Renal cortex interstitium (tissue), 15 donors: ENCODE results near the gene TBC1D4. TPM values are rescaled to one million over a fixed set of nuclear protein-coding genes. Genes with fewer than 3 reads are reported as not detected.

Experiments used
- DNase-seq, 11 donors: peaks; one replicate each; pipeline ENCODE4 v3.0.0-alpha.2; 2013; ENCODE audit warnings: low read depth in 9 of 11, low spot score in 4 of 11; ENCODE audit errors: extremely low read depth in 1 of 11
- long read RNA-seq, 16 experiments: transcript quantifications; one replicate each; lab custom pipeline, GENCODE V29; 2026
- polyA plus RNA-seq, 3 donors: library from polyadenylated mRNA; unstranded; fragments of 120-200 nt; gene quantifications; one replicate each; pipeline ENCODE4 v1.2.1, GENCODE V29; 2013; ENCODE audit not compliant: insufficient read length in 3 of 3

TBC1D4 gene
- polyA plus RNA-seq = 10 to 100 TPM; 45.6 to 59.9 (median 47.5) TPM
- long read RNA-seq, donor 1, full-length matches to known transcripts = 1 of 7 reads
- long read RNA-seq, donor 1, partial matches to known transcripts = 6 of 7 reads
- long read RNA-seq, donor 1, other reads (novel, unspliced or antisense) = 0 of 7 reads
- long read RNA-seq, donor 2, partial matches to known transcripts = 5 of 5 reads
- long read RNA-seq, donor 2, other reads (novel, unspliced or antisense) = 0 of 5 reads
- long read RNA-seq, donor 3, full-length matches to known transcripts = 1 of 18 reads
- long read RNA-seq, donor 3, partial matches to known transcripts = 17 of 18 reads
- long read RNA-seq, donor 3, other reads (novel, unspliced or antisense) = 0 of 18 reads
- long read RNA-seq, donor 4 = 0 reads
- long read RNA-seq, donor 5 = 0 reads
- long read RNA-seq, donor 6, full-length matches to known transcripts = 1 of 14 reads
- long read RNA-seq, donor 6, partial matches to known transcripts = 13 of 14 reads
- long read RNA-seq, donor 6, other reads (novel, unspliced or antisense) = 0 of 14 reads
- long read RNA-seq, donor 7, partial matches to known transcripts = 6 of 6 reads
- long read RNA-seq, donor 7, other reads (novel, unspliced or antisense) = 0 of 6 reads
- long read RNA-seq, donor 8 = 0 reads
- long read RNA-seq, donor 9, partial matches to known transcripts = 9 of 10 reads
- long read RNA-seq, donor 9, other reads (novel, unspliced or antisense) = 0 of 10 reads
- long read RNA-seq, donor 10 = 0 reads
- long read RNA-seq, donor 11, full-length matches to known transcripts = 3 of 11 reads
- long read RNA-seq, donor 11, partial matches to known transcripts = 8 of 11 reads
- long read RNA-seq, donor 11, other reads (novel, unspliced or antisense) = 0 of 11 reads
- long read RNA-seq, donor 12, partial matches to known transcripts = 5 of 5 reads
- long read RNA-seq, donor 12, other reads (novel, unspliced or antisense) = 0 of 5 reads
- long read RNA-seq, donor 13 = 0 reads
- long read RNA-seq, donor 14, full-length matches to known transcripts = 2 of 2 reads
- long read RNA-seq, donor 14, partial matches to known transcripts = 0 of 2 reads
- long read RNA-seq, donor 14, other reads (novel, unspliced or antisense) = 0 of 2 reads
- long read RNA-seq, donor 15 = 0 reads
- long read RNA-seq, donor 16, full-length matches to known transcripts = 2 of 45 reads
- long read RNA-seq, donor 16, partial matches to known transcripts = 43 of 45 reads
- long read RNA-seq, donor 16, other reads (novel, unspliced or antisense) = 0 of 45 reads

DNA sequence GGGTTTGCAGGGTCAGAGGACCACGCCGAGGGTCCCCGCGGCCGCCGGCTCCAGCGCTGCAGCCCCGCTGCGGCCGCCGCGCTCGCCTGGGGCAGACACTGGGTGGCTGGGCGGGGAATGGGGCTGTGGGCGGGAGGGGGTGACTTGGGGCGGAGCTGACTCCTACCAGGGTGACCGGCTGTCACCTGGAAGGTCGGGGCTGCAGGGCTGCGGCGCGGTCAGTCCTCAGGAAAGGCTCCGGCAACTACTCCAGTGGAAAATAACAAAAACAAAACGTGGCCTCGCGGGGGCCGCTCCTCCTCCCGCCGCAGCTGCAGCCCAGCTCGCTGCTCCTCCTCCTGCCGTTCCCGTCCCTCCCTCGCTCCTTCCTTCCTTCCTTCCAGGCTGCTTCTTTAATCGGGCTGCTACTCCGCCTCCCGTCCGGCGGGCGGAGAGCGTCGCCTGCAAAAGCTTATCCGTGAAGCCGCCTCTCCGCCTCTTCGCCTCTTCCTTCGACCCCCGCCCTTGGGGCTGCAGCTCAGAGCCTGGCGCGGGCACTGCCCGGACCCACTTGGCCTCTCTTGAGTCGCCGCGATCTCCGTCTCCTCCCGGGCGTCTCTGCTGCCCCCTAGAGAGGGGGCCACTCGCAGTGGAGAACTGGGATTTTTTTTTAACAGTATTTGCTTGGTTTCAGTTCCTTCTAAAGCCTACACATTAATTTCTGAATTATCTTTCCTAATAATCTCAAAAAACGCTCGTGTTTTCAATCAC, at the start of gene TBC1D4:
Gene TBC1D4 (minus strand): TSS at position 100 of the 750 bp plus-strand sequence. CDS start 402 bp downstream, outside the sequence.
- peak; percentile 75 to 91 (median 82) for DNase-seq

DNA sequence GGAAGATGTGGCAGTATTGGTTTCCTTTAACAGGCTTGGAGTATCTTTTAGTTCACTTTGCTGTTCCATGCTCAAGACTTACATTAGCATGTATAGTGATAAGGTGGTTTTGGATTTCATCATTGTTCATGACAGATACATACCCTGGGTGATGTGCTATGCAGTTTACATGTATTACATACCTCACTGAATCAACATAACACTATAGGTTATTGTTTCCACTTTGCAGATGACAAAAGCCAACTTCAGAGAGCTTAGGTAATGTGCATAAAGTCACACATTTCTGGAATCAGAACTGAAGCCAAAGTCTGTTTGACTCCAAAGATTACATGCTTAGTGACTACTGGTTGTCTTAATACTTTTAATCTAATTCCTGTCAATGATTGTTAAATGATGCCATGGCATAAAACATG, 48.6 kb upstream of the TBC1D4 start:
- DNase-seq = no peak

DNA sequence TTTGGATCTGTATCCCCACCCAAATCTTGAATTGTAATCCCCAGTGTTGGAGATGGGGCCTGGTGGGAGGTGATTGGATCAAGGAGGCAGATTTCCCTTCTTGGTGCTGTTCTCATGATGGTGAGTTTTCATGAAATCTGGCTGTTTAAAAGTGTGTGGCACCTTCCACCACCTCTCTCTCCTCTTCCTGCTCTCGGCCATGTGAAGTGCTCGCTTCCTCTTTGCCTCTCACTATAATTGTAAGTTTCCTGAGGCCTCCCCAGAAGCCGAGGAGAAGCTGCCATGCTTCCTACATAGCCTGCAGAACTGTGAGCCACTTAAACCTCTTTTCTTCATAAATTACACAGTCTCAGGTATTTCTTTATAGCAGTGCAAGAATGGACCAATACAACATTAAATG, 40.0 kb upstream of the TBC1D4 start:
- no peak for DNase-seq

- no peak for DNase-seq
These were observed 36.6 kb upstream of the TBC1D4 start for GRCh38 chr13:75518439-75519088.

DNA sequence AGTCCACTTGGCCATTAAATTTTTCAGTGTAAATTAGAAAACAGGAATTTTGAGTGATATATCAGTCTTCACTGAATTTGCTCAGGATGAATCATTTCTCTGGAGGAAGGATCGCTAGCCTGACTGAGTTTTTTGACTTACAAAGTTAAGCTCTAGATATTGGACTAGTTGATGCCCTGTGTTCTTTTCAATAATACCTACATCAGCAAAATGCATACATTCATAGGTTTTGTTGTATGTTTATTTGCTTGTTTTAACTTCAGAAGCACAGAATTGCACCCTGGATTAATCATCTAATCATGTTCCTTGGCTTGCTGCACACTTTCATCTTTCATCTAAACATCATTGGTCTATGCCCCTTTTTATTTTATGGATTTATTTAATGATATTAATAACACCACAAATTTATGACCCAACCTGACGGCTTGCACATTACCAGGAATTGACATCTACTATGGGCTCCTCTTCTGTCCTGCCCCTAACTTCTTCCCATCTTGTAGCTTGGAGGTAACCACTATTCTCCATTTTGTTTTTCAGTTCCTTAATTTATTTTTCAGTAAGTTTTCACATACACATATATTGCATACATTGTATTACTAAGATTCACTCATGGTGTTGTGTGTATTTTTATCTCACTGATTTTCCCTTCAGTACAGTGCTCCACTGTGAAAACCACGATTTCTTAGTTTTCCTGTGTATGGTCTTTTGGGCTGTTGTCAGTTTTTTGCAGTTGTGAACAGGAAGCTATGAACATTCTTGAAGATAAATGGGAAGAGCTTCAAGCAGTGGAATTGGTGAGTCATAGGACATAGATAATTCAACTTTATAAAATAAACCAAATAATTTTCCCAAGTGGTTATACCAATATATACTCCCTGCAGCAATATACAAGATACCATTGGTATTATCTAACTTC, 32.4 kb upstream of the TBC1D4 start:
- no peak for DNase-seq

DNA sequence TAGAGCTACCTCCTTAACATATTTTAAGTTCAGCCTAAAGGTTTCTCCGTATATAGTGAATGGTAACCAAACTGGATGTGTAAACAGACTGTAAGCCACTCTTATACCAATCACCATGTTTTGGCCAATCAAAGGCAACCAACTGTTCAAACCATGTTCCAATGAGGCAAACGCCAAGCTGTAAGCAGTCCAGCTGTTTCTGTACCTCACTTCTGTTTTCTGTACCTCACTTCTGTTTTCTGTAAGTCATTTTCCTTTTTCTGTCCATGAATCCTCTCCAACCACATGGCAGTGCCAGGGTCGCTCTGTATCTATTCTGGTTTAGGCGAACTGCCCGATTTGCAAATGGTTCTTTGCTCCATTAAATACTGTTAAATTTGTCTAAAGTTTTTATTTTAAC, 31.3 kb upstream of the TBC1D4 start:
- no peak for DNase-seq

- DNase-seq = no peak
These were observed 30.3 kb upstream of the TBC1D4 start for GRCh38 chr13:75512253-75512652.

DNA sequence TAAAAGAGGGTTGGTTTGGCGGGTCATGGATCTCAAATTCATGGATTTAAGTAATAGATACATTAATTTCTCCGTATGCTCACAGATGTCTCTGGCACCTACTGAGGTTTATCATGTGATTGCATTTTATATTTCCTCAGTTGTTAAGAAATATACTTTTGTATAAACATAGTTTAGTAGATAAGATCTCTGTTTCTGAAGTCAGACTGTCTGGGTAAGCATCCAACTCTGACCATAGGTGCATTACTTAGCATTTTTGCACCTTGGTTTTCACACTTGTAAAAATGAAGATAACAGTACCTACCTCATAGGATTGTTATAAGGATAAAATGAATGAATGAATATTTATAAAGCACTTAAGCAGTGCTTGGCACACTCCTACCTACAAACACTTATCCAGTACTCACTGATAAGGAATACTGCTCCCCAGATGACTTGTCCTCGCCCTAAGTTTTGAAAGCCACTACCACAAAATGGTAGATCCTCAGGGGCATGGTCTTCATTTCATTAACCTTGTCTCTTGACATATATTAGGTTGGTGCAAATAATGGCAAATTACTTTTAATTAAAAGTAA, 29.2 kb upstream of the TBC1D4 start:
- DNase-seq = no peak

- no peak for DNase-seq
These were observed 26.1 kb upstream of the TBC1D4 start for GRCh38 chr13:75508002-75508548.

GRCh38 chr13:75507027-75508001, 25.3 kb upstream of the TBC1D4 start:
- DNase-seq = no peak

DNA sequence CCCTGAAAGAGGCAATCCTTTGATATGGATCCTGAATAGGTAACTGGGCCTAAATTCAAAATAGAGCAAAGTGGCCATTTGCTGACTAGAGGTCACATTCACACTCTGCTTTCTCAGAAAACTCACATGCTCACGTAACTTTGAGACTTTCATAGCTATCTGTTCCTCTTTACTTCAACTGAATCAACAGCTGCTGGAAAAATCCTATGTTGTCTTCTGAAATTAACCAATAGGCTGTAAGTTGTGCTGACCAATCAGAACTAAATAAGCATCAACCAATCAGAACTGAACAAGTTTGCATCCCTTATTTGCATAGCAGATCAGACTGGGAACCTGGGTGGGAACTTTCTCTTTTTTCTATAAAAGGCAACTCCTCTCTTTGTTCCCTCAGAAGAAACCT, 24.0 kb upstream of the TBC1D4 start:
- no peak for DNase-seq

- no peak for DNase-seq
These were observed 23.4 kb upstream of the TBC1D4 start for GRCh38 chr13:75505327-75505726.

- no peak for DNase-seq
These were observed 14.0 kb upstream of the TBC1D4 start for GRCh38 chr13:75495938-75496337.

DNA sequence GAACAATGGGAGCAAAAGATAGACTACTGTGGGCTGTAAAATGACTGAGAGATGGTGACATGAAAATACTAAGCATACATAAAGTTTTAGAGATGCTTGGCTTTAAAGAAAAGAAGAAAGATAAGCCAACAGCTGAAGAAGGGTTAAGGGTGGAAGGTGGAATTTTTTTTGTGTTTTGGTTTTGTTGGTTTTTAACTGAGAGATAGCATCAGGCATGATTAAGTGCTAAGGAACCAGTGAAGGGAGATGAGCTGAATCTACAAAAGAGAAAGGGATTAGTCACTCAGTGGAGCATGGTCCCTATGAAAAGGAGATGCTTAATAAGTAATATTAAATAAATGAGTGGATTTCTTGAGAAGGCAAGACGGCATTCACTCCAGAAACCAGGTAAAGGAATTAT, 12.5 kb upstream of the TBC1D4 start:
- DNase-seq = no peak

GRCh38 chr13:75493156-75493555, 11.2 kb upstream of the TBC1D4 start:
- DNase-seq = no peak
